HG03460 (cell line): Measurements from ENCODE around the gene KARS1.

Experiments
- ATAC-seq: cut with Tn5 transposase; IDR thresholded peaks from one replicate; pipeline ENCODE4 v1.9.1; 2021; ENCODE audit not compliant: unreplicated experiment

The KARS1 gene

DNA sequence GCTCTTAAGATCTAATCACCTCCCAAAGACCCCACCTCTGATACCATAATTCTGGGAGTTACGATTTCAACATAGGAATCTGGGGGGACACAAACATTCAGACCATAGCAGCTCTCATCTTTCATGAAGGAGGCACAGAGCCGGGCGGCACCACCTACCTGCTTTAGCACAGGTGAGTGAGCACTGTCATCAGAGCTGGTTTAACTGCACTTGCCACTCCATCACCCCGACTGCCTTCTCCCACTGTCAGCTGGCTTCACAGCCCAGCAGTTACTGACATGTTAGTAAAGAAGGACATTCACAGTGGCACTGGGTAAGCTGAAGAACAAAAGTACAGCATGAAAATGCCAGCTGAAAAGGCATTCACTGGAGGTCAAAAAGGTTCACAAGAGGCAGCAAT, 58.7 kb downstream of the KARS1 start:
- no peak for ATAC-seq

DNA sequence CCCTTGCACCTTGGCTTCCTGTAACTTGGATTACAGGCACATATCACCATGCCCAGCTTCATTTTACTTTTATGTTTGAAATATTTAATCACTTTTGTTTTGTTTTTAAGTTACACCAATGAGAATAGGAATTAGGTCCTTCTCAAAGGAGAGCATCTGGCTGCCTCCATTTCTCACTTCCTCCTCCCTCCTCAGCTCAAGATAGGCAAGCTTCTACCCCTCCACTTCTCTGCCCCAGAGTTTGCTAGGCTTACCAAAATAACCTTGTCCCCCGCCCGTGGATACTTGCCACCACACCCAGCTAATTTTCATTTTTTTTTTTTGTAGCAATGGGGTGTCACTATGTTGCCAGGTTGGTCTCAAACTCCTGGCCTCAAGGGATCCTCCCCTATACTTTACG, 63.4 kb downstream of the KARS1 start:
- peak; percentile 48 for ATAC-seq

DNA sequence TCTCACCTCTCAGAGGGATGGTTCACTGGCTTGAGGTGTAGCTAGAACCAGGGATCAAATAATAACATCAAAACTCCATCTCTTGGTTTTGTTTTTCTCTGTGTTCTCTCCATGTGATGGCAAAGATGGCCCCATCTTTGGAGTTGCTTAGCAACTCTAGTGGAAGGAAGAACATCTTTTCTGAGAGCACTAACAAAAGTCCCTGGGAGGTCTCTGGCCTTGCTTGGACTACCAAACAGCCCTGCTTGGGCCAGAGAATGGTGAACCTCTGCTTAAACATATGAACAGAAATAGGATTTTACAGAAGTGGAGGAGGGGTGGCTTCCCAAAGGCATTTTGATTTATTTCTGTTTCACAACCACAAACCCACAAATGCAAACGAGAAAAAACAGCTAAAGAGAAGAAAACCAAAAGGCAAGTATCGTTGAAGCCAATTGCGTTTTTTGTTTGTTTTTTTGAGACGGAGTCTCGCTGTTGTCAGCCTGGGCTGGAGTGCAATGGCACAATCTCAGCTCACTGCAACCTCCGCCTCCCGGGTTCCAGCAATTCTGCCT, 68.1 kb downstream of the KARS1 start:
- ATAC-seq, result no peak

DNA sequence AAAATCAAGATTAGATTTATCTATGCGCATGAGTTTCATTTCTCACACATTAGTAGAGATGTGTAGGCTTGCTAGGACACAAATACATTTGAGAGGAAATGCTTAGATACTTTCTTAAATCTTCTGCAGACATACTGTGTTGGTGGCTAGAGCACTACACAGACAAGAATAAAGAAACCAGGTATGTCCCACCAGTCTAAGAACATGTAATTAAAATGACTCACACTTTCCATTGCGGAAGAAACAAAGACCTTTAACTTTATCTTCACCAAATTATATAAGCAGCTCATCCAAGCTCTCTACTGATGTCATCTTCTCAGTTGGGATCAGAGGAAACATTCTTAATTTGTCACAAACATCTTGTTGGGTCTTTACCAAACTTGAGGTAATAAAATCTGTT, 68.7 kb downstream of the KARS1 start:
- ATAC-seq, result no peak

DNA sequence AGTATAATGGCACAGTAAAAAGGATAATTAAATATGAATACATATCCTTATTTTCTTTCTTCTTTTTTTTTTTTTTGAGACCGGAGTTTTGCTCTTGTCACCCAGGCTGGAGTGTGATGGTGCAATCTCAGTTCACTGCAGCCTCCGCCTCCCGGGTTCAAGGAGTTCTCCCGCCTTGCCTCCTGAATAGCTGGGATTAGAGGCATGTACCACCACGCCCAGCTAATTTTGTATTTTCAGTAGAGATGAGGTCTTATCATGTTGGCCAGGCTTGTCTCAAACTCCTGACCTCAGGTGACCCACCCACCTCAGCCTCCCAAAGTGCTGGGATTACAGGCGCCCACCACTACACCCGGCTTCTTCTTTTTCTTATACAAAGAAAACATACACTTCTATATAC, 69.3 kb downstream of the KARS1 start:
- ATAC-seq, result no peak
